ENCODE data around the gene RNF166.
A peak's percentile ranks its signal among the peaks of the same experiment; 100 is the strongest.

The RNF166 gene

GRCh38 chr16:88706229-88706964 lies at the start of gene RNF166, which contains the start of gene CTU2:
Gene RNF166 (minus strand): TSS chr16:88706408. CDS start chr16:88706325, 83 bp downstream.
Gene CTU2 (plus strand): TSS chr16:88706503. CDS start chr16:88706531, 28 bp downstream.
- peak; percentile 90 to 92 for DNase-seq (ENCODE audit: low read depth in 2 of 2)

GRCh38 chr16:88754912-88755744 lies 48.9 kb upstream of the RNF166 start:
- no peak for DNase-seq (ENCODE audit: low read depth in 2 of 2)

- no peak for DNase-seq (ENCODE audit: low read depth in 2 of 2)
Measured at GRCh38 chr16:88754109-88754911, 48.1 kb upstream of the RNF166 start.

GRCh38 chr16:88753602-88754001 lies 47.4 kb upstream of the RNF166 start:
- no peak for DNase-seq (ENCODE audit: low read depth in 2 of 2)

- no peak for DNase-seq (ENCODE audit: low read depth in 2 of 2)
Measured at GRCh38 chr16:88753191-88753590, 47.0 kb upstream of the RNF166 start.

GRCh38 chr16:88752386-88753002 lies 46.3 kb upstream of the RNF166 start:
- no peak for DNase-seq (ENCODE audit: low read depth in 2 of 2)

- DNase-seq (ENCODE audit: low read depth in 2 of 2) = no peak
Measured at GRCh38 chr16:88750854-88751253, 44.6 kb upstream of the RNF166 start.

GRCh38 chr16:88749358-88749757 lies 43.1 kb upstream of the RNF166 start:
- DNase-seq (ENCODE audit: low read depth in 2 of 2) = no peak

- DNase-seq (ENCODE audit: low read depth in 2 of 2) = no peak
Measured at GRCh38 chr16:88748364-88748763, 42.2 kb upstream of the RNF166 start.

- peak; percentile 15 to 36 for DNase-seq (ENCODE audit: low read depth in 2 of 2)
Measured at GRCh38 chr16:88747588-88748301, 41.5 kb upstream of the RNF166 start.

- no peak for DNase-seq (ENCODE audit: low read depth in 2 of 2)
Measured at GRCh38 chr16:88746506-88746905, 40.3 kb upstream of the RNF166 start.

GRCh38 chr16:88744577-88745521 lies 38.6 kb upstream of the RNF166 start:
- no peak for DNase-seq (ENCODE audit: low read depth in 2 of 2)

GRCh38 chr16:88743693-88744576 lies 37.7 kb upstream of the RNF166 start:
- peak; percentile 40 to 60 for DNase-seq (ENCODE audit: low read depth in 2 of 2)

GRCh38 chr16:88742896-88743605 lies 36.8 kb upstream of the RNF166 start:
- DNase-seq (ENCODE audit: low read depth in 2 of 2) = no peak

- no peak for DNase-seq (ENCODE audit: low read depth in 2 of 2)
Measured at GRCh38 chr16:88741368-88741767, 35.2 kb upstream of the RNF166 start.

GRCh38 chr16:88740727-88741055 lies 34.5 kb upstream of the RNF166 start:
- no peak for DNase-seq (ENCODE audit: low read depth in 2 of 2)

- DNase-seq (ENCODE audit: low read depth in 2 of 2) = no peak
Measured at GRCh38 chr16:88739977-88740726, 33.9 kb upstream of the RNF166 start.

Data from stimulated activated CD8-positive, alpha-beta memory T cell treated with anti-CD3 and anti-CD28 coated beads, Interleukin-15, amount 100 ng/mL, for 48 hours (primary cell).